Measurements from ENCODE around the gene MUC15. TPM values are rescaled to one million over a fixed set of nuclear protein-coding genes. Genes with fewer than 3 reads are reported as not detected.

The MUC15 gene
- total and polyA plus RNA-seq, 2 of the 8 experiments (the other 6 are each of a cell fraction or from before 2014, with no cell fraction given) = not detected

DNA sequence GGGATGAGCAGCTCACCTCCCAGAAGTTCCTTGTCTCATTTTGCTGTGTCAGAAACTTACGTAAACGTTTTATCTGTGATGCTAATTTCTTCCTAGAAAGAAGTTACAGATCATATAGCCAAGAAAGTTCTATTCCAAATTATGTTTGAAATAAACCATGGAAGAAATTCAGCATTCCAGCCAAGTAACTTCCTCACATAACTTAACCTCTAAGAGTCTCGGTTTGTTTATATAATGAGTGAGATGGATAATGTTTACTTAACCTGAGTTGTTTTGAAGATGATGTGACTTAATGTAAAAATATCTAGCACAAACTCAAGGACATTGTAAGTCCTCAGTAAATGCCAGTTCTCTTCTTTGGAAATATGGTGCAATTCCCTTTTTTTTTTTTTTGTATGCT lies 8.9 kb upstream of the MUC15 start:
- Histone ChIP-seq H3K14ac (ENCODE audit: insufficient read length) (no peak overlapping the region), H3K4me2 (ENCODE audit: insufficient read depth in 1 of 2, low read depth in 2 of 2, low read length in 2 of 2) (no peak overlapping the region), H3K4me1 (replicated peaks in 1 of 4; ENCODE audit: control insufficient read depth in 3 of 4, insufficient read depth in 4 of 4, low read length in 3 of 4) (no peaks in the 10 kb centered on the region), H2BK12ac (ENCODE audit: low read depth, low read length) (no peak overlapping the region), H4K8ac (ENCODE audit: extremely low read depth, insufficient read depth, low read length) (no peak overlapping the region), H2BK20ac (ENCODE audit: low read length) (no peak overlapping the region), H2BK5ac (ENCODE audit: low read depth, low read length) (no peak overlapping the region), H2AFZ (ENCODE audit: low read length) (no peak overlapping the region), H2BK15ac (ENCODE audit: low read length) (no peak overlapping the region), H3K4me3 (ENCODE audit: extremely low read depth in 1 of 4, insufficient read depth in 2 of 4, low read depth in 3 of 4, low read length in 4 of 4) (no peak overlapping the region), H3K79me2 (ENCODE audit: control insufficient read depth in 1 of 2, insufficient read depth in 2 of 2, low read length in 2 of 2) (no peaks in the 10 kb centered on the region), H3K9me3 (ENCODE audit: insufficient read depth in 2 of 2, low read depth in 1 of 2, low read length in 1 of 2) (no peaks in the 10 kb centered on the region), H3K36me3 (ENCODE audit: control insufficient read depth in 2 of 4, insufficient read depth in 4 of 4, low read length in 3 of 4) (no peaks in the 10 kb centered on the region), H3K27me3 (replicated peaks in 1 of 4; ENCODE audit: control insufficient read depth in 3 of 4, extremely low read depth in 1 of 4, insufficient read depth in 3 of 4, low read length in 3 of 4) (no peaks in the 10 kb centered on the region), H4K5ac (ENCODE audit: insufficient read length, low read depth, low read length) (no peak overlapping the region), H3K23me2 (ENCODE audit: low read depth, low read length) (no peaks in the 10 kb centered on the region), H3K18ac (ENCODE audit: extremely low read depth, low read length) (no peak overlapping the region), H3K23ac (ENCODE audit: insufficient read length) (no peak overlapping the region), H3K27ac (ENCODE audit: low read depth, low read length) (no peak overlapping the region), H4K91ac (replicated peaks; ENCODE audit: insufficient read length, low read length) (no peak overlapping the region), H3K4ac (replicated peaks; ENCODE audit: insufficient read length, low read depth, low read length) (no peak overlapping the region), H3K9ac (replicated peaks in 1 of 4; ENCODE audit: extremely low read depth in 1 of 4, low read depth in 3 of 4, low read length in 3 of 4) (no peak overlapping the region), H3K56ac (replicated peaks; ENCODE audit: insufficient read length, low read depth, low read length) (no peak overlapping the region), H2AK5ac (ENCODE audit: low read depth, low read length) (no peak overlapping the region), H4K20me1 (replicated peaks in 1 of 2; ENCODE audit: control insufficient read depth in 1 of 2, insufficient read depth in 2 of 2, low read length in 2 of 2) (no peaks in the 10 kb centered on the region), H3K79me1 (ENCODE audit: low read depth, low read length) (no peaks in the 10 kb centered on the region), H2BK120ac (replicated peaks; ENCODE audit: low read depth, low read length) (no peak overlapping the region)
- 91% methylated on average over 3 of the region's 3 CpGs; no CpG with 5 or more reads in 1 of the 2 experiments for WGBS, 2 experiments (ENCODE audit: extremely low coverage in 1 of 2, insufficient coverage in 1 of 2, insufficient read length in 1 of 2, insufficient replicate concordance in 2 of 2, low coverage in 1 of 2, low lambda C conversion rate in 2 of 2, missing lambda C conversion rate in 1 of 2)
- no peak for DNase-seq (ENCODE audit: low read depth in 1 of 2, low spot score in 2 of 2)
- CTCF ChIA-PET (ENCODE audit: partially characterized antibody) = no interaction called here
- POLR2A ChIA-PET (ENCODE audit: partially characterized antibody) = no interaction called here
- TF ChIP-seq POU5F1 (IDR thresholded peaks at IDR 0.05; ENCODE audit: low read depth, low read length) = no peak
- no peak for FAIRE-seq
